ENCODE data around the gene IQSEC3.

- TF ChIP-seq TAF1 (IDR thresholded peaks at IDR 0.05; ENCODE audit: borderline replicate concordance, low read depth, low read length) (no peak), POLR2A (IDR thresholded peaks at IDR 0.05; ENCODE audit: low read depth, low read length) (no peak)
Observed at GRCh38 chr12:165862-166368, 99.3 kb downstream of the IQSEC3 start.
